HG03342 (cell line): ENCODE measurements around the gene ECPAS.
"Not testable (repeated sequence)": the region's sequence is repeated elsewhere in the genome, so short reads cannot be mapped to it uniquely, and the experiment has no call there.

Experiments
- ATAC-seq: cut with Tn5 transposase; IDR thresholded peaks from one replicate; pipeline ENCODE4 v1.9.1; 2021; ENCODE audit warnings: mild to moderate bottlenecking, moderate library complexity; ENCODE audit not compliant: unreplicated experiment

ECPAS gene

GRCh38 chr9:111483858-111484571, at the start of gene ECPAS:
Gene ECPAS (minus strand): TSS chr9:111484383. CDS start chr9:111472918, 11,465 bp downstream.
- peak; percentile 59 for ATAC-seq

GRCh38 chr9:111533099-111533790, 49.1 kb upstream of the ECPAS start:
- no peak for ATAC-seq

GRCh38 chr9:111531716-111532115, 47.5 kb upstream of the ECPAS start:
- ATAC-seq = no peak

GRCh38 chr9:111529787-111530186, 45.6 kb upstream of the ECPAS start:
- ATAC-seq = no peak

GRCh38 chr9:111527347-111527746, 43.2 kb upstream of the ECPAS start:
- no peak for ATAC-seq

- ATAC-seq = peak; percentile 68
These were observed 41.1 kb upstream of the ECPAS start, which contains the start of gene ZNF483 for GRCh38 chr9:111525056-111525977. Gene ZNF483 (plus strand): TSS chr9:111525179. CDS start chr9:111527396, 2,217 bp downstream.

GRCh38 chr9:111524731-111525055, 40.5 kb upstream of the ECPAS start:
- ATAC-seq = no peak

- no peak for ATAC-seq
These were observed 31.9 kb upstream of the ECPAS start for GRCh38 chr9:111516061-111516465.

GRCh38 chr9:111514967-111515366, 30.8 kb upstream of the ECPAS start:
- ATAC-seq = no peak

- not testable (repeated sequence) for ATAC-seq
These were observed 27.4 kb upstream of the ECPAS start for GRCh38 chr9:111511581-111511980.

- ATAC-seq = no peak
These were observed 18.3 kb upstream of the ECPAS start for GRCh38 chr9:111502506-111502905.

- ATAC-seq = no peak
These were observed 17.5 kb upstream of the ECPAS start for GRCh38 chr9:111501648-111502047.

- no peak for ATAC-seq
These were observed 16.9 kb upstream of the ECPAS start for GRCh38 chr9:111501005-111501562.

- not testable (repeated sequence) for ATAC-seq
These were observed 13.0 kb upstream of the ECPAS start for GRCh38 chr9:111497196-111497595.

GRCh38 chr9:111484572-111484894, 350 bp upstream of the ECPAS start:
- ATAC-seq = peak; percentile 1

GRCh38 chr9:111483439-111483857, 735 bp downstream of the ECPAS start:
- ATAC-seq = peak; percentile 35

GRCh38 chr9:111482694-111483438, 1.3 kb downstream of the ECPAS start:
- peak; percentile 57 for ATAC-seq

GRCh38 chr9:111481885-111482636, 2.1 kb downstream of the ECPAS start:
- ATAC-seq = no peak

- no peak for ATAC-seq
These were observed 6.5 kb downstream of the ECPAS start for GRCh38 chr9:111477677-111478076.

- ATAC-seq = no peak
These were observed 9.0 kb downstream of the ECPAS start for GRCh38 chr9:111475195-111475594.
